Measurements from ENCODE around the gene CTIF.

Gene CTIF

GRCh38 chr18:48776641-48777025 is 237.8 kb downstream of the CTIF start:
- no peak for DNase-seq (ENCODE audit: low read depth)
- H3K4me3 ChIP-seq (ENCODE audit: low read depth, low read length) = no peak overlapping the region
- no peak for TF ChIP-seq CTCF (IDR thresholded peaks at IDR 0.05; ENCODE audit: insufficient read depth, low read depth, low read length, missing control alignments)

GRCh38 chr18:48777026-48777743 is 238.4 kb downstream of the CTIF start:
- peak; percentile 92 for TF ChIP-seq CTCF (IDR thresholded peaks at IDR 0.05; ENCODE audit: insufficient read depth, low read depth, low read length, missing control alignments)
- no peak overlapping the region for H3K4me3 ChIP-seq (ENCODE audit: low read depth, low read length)
- peak; percentile 84 for DNase-seq (ENCODE audit: low read depth)

GRCh38 chr18:48777744-48778116 is 238.9 kb downstream of the CTIF start:
- H3K4me3 ChIP-seq (ENCODE audit: low read depth, low read length) = no peak overlapping the region
- peak; percentile 33 for TF ChIP-seq CTCF (IDR thresholded peaks at IDR 0.05; ENCODE audit: insufficient read depth, low read depth, low read length, missing control alignments)
- peak; percentile 68 for DNase-seq (ENCODE audit: low read depth)

GRCh38 chr18:48778344-48779011 is 239.6 kb downstream of the CTIF start:
- DNase-seq (ENCODE audit: low read depth) = peak; percentile 74
- peak overlapping the region; percentile 28 for H3K4me3 ChIP-seq (ENCODE audit: low read depth, low read length)
- TF ChIP-seq CTCF (IDR thresholded peaks at IDR 0.05; ENCODE audit: insufficient read depth, low read depth, low read length, missing control alignments) = peak; percentile 24

GRCh38 chr18:48779462-48779861 is 240.6 kb downstream of the CTIF start:
- no peak for DNase-seq (ENCODE audit: low read depth)
- H3K4me3 ChIP-seq (ENCODE audit: low read depth, low read length) = no peak overlapping the region
- TF ChIP-seq CTCF (IDR thresholded peaks at IDR 0.05; ENCODE audit: insufficient read depth, low read depth, low read length, missing control alignments) = no peak

GRCh38 chr18:48780201-48780912 is 241.5 kb downstream of the CTIF start:
- H3K4me3 ChIP-seq (ENCODE audit: low read depth, low read length) = no peak overlapping the region

More at GRCh38 chr18:48780201-48780912, 241.5 kb downstream of the CTIF start:
- no peak for DNase-seq (ENCODE audit: low read depth)
- no peak for TF ChIP-seq CTCF (IDR thresholded peaks at IDR 0.05; ENCODE audit: insufficient read depth, low read depth, low read length, missing control alignments)
